ENCODE results near the gene KCNMA1. TPM values are rescaled to one million over a fixed set of nuclear protein-coding genes. Genes with fewer than 3 reads are reported as not detected.

Gene KCNMA1
- total RNA-seq, 1 experiment from 2014 or later = 143 TPM

GRCh38 chr10:77104459-77104980, 533.1 kb downstream of the KCNMA1 start:
- peak overlapping the region; percentile 1; the same call in 1 of the 2 replicates for H3K4me2 ChIP-seq (ENCODE audit: low read length)
- H3K36me3 ChIP-seq (ENCODE audit: low read depth, low read length) = peaks cover 3% of the 10 kb centered on the region; the same call in 1 of the 2 replicates
- DNase-seq = peak; percentile 85
- no peaks in the 10 kb centered on the region for H4K20me1 ChIP-seq (ENCODE audit: low read length)
- H3K4me3 ChIP-seq (ENCODE audit: low read length) = no peak overlapping the region
- H3K27ac ChIP-seq (ENCODE audit: low read length) = peak overlapping the region; percentile 1; the same call in 1 of the 2 replicates
- no peaks in the 10 kb centered on the region for H3K27me3 ChIP-seq (ENCODE audit: low read length)
- peaks cover 17% of the 10 kb centered on the region for H3K4me1 ChIP-seq (ENCODE audit: insufficient read depth, low read length)
- TF ChIP-seq EZH2 (IDR thresholded peaks at IDR 0.05; ENCODE audit: low read length, unreplicated experiment) = no peak
- TF ChIP-seq, protein P1, sequence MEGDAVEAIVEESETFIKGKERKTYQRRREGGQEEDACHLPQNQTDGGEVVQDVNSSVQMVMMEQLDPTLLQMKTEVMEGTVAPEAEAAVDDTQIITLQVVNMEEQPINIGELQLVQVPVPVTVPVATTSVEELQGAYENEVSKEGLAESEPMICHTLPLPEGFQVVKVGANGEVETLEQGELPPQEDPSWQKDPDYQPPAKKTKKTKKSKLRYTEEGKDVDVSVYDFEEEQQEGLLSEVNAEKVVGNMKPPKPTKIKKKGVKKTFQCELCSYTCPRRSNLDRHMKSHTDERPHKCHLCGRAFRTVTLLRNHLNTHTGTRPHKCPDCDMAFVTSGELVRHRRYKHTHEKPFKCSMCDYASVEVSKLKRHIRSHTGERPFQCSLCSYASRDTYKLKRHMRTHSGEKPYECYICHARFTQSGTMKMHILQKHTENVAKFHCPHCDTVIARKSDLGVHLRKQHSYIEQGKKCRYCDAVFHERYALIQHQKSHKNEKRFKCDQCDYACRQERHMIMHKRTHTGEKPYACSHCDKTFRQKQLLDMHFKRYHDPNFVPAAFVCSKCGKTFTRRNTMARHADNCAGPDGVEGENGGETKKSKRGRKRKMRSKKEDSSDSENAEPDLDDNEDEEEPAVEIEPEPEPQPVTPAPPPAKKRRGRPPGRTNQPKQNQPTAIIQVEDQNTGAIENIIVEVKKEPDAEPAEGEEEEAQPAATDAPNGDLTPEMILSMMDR (conservative IDR thresholded peaks at IDR 0.05; ENCODE audit: low read depth, low read length) = no peak
- TF ChIP-seq EZH2phosphoT487 (IDR thresholded peaks at IDR 0.05; ENCODE audit: borderline replicate concordance, low read length) = no peak
- no peaks in the 10 kb centered on the region for H3F3A ChIP-seq (ENCODE audit: low read length, unreplicated experiment)
- no peaks in the 10 kb centered on the region for H3K79me2 ChIP-seq (ENCODE audit: low read length)
- H2AFZ ChIP-seq (ENCODE audit: low read length) = no peak overlapping the region
- peak; percentile 55 for ATAC-seq
- H3K9ac ChIP-seq (ENCODE audit: low read length) = no peak overlapping the region
- ChIA-PET POLR2A (ENCODE audit: unreplicated experiment) (interaction anchor here (0.5 kb wide), 1 partner anchor 1706 kb away, joined by 5 read pairs; no protein-coding TSS in a partner anchor), CTCF (no interaction called here)
- intact Hi-C loops (cut with micrococcal nuclease) = no loop called here
- H3K9me2 ChIP-seq (replicated peaks; ENCODE audit: low read length) = 0 out of 2 replicates have a peak, but pooled peaks cover 6% of the 10 kb centered on the region
- H3K9me3 ChIP-seq (ENCODE audit: low read length) = no peaks in the 10 kb centered on the region
- no TSS peak for BruUV-seq (replicated peaks)

DNA sequence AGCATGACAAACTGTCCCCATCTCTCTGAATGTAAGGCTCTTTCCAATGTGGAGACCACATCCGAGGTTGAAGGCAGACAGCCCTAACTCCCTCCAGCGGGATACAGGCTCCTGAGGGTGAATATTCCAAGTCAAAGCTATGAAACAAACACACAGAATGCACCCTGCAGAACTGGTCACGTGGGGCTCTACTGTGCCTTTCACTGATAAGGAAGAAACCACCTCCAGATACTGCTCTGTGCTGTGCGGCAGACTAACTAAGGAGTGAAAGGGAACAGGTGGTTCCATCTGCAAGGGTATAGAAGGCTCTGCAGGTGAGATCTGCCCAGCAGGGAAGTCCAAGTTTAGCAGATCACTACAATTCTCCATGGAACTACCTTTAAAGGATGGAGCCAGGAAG, 534.4 kb downstream of the KCNMA1 start:
- H4K20me1 ChIP-seq (ENCODE audit: low read length) = no peaks in the 10 kb centered on the region
- H3K79me2 ChIP-seq (ENCODE audit: low read length) = no peaks in the 10 kb centered on the region
- 0 out of 2 replicates have a peak, but pooled peaks cover 6% of the 10 kb centered on the region for H3K9me2 ChIP-seq (replicated peaks; ENCODE audit: low read length)
- DNase-seq = no peak
- TF ChIP-seq EZH2phosphoT487 (IDR thresholded peaks at IDR 0.05; ENCODE audit: borderline replicate concordance, low read length) = no peak
- TF ChIP-seq, protein P1 (conservative IDR thresholded peaks at IDR 0.05; ENCODE audit: low read depth, low read length) = no peak
- no peak for TF ChIP-seq EZH2 (IDR thresholded peaks at IDR 0.05; ENCODE audit: low read length, unreplicated experiment)
- H3K27me3 ChIP-seq (ENCODE audit: low read length) = no peaks in the 10 kb centered on the region
- no peaks in the 10 kb centered on the region for H3F3A ChIP-seq (ENCODE audit: low read length, unreplicated experiment)
- H3K27ac ChIP-seq (ENCODE audit: low read length) = no peak overlapping the region
- intact Hi-C loops (cut with micrococcal nuclease) = no loop called here
- no peak for ATAC-seq
- H3K36me3 ChIP-seq (ENCODE audit: low read depth, low read length) = peaks cover 3% of the 10 kb centered on the region; the same call in 1 of the 2 replicates
- H3K4me2 ChIP-seq (ENCODE audit: low read length) = no peak overlapping the region
- peaks cover 17% of the 10 kb centered on the region for H3K4me1 ChIP-seq (ENCODE audit: insufficient read depth, low read length)
- BruUV-seq (replicated peaks) = no TSS peak
- H3K9ac ChIP-seq (ENCODE audit: low read length) = no peak overlapping the region
- H2AFZ ChIP-seq (ENCODE audit: low read length) = no peak overlapping the region
- ChIA-PET CTCF (no interaction called here), POLR2A (ENCODE audit: unreplicated experiment) (no interaction called here)
- H3K4me3 ChIP-seq (ENCODE audit: low read length) = no peak overlapping the region
- H3K9me3 ChIP-seq (ENCODE audit: low read length) = no peaks in the 10 kb centered on the region

GRCh38 chr10:77101341-77101740, 536.3 kb downstream of the KCNMA1 start:
- no peak overlapping the region for H3K9ac ChIP-seq (ENCODE audit: low read length)
- TF ChIP-seq EZH2phosphoT487 (IDR thresholded peaks at IDR 0.05; ENCODE audit: borderline replicate concordance, low read length) (no peak), EZH2 (IDR thresholded peaks at IDR 0.05; ENCODE audit: low read length, unreplicated experiment) (no peak)
- TF ChIP-seq, protein P1 (conservative IDR thresholded peaks at IDR 0.05; ENCODE audit: low read depth, low read length) = no peak
- peaks cover 14% of the 10 kb centered on the region for H3K4me1 ChIP-seq (ENCODE audit: insufficient read depth, low read length)
- H3K4me2 ChIP-seq (ENCODE audit: low read length) = no peak overlapping the region
- H3K79me2 ChIP-seq (ENCODE audit: low read length) = no peaks in the 10 kb centered on the region
- intact Hi-C loops (cut with micrococcal nuclease) = no loop called here
- 0 out of 2 replicates have a peak, but pooled peaks cover 6% of the 10 kb centered on the region for H3K9me2 ChIP-seq (replicated peaks; ENCODE audit: low read length)
- CTCF ChIA-PET = no interaction called here
- H3F3A ChIP-seq (ENCODE audit: low read length, unreplicated experiment) = no peaks in the 10 kb centered on the region
- H3K27ac ChIP-seq (ENCODE audit: low read length) = no peak overlapping the region
- no TSS peak for BruUV-seq (replicated peaks)
- DNase-seq (no peak), ATAC-seq (no peak)
- POLR2A ChIA-PET (ENCODE audit: unreplicated experiment) = interaction anchor here (0.7 kb wide), 1 partner anchor 1201 kb away, joined by 3 read pairs; no protein-coding TSS in a partner anchor
- H3K27me3 ChIP-seq (ENCODE audit: low read length) = no peaks in the 10 kb centered on the region
- no peak overlapping the region for H2AFZ ChIP-seq (ENCODE audit: low read length)
- peaks cover 3% of the 10 kb centered on the region; the same call in 1 of the 2 replicates for H3K36me3 ChIP-seq (ENCODE audit: low read depth, low read length)
- no peaks in the 10 kb centered on the region for H3K9me3 ChIP-seq (ENCODE audit: low read length)
- H3K4me3 ChIP-seq (ENCODE audit: low read length) = no peak overlapping the region
- H4K20me1 ChIP-seq (ENCODE audit: low read length) = no peaks in the 10 kb centered on the region

Data from PC-3 (cell line).